GM23338 (cell line): ENCODE data around the gene LAMC3. TPM values are rescaled to one million over a fixed set of nuclear protein-coding genes. Genes with fewer than 3 reads are reported as not detected.

Experiments
- ATAC-seq: fragments of 200-7000 bp; cut with Tn5 transposase; 3 replicates; pipeline ENCODE4 v1.9.1; 2020
- DNase-seq: peaks from one replicate; pipeline ENCODE4 v3.0.0-alpha.2; 2015; ENCODE audit warnings: low spot score
- H2AFZ ChIP-seq: fragments of 200-600 bp; sonication (generic); 2 replicates; pipeline ENCODE4 v1.8.0; 2016; ENCODE audit warnings: antibody characterized with exemption, mild to moderate bottlenecking, moderate library complexity
- H3F3A ChIP-seq: fragments of 200-600 bp; sonication (generic); replicated peaks from 2 replicates; pipeline ENCODE4 v1.8.0; 2017; ENCODE audit warnings: antibody characterized with exemption, mixed run types, low read depth
- H3K27ac ChIP-seq: fragments of 200-600 bp; sonication (generic); 2 replicates; pipeline ENCODE4 v1.6.1; 2016; ENCODE audit warnings: low read depth
- H3K27me3 ChIP-seq: fragments of 200-600 bp; sonication (generic); 2 replicates; pipeline ENCODE4 v1.8.0; 2016; ENCODE audit warnings: mild to moderate bottlenecking, mixed run types, moderate library complexity; ENCODE audit not compliant: insufficient read depth
- H3K36me3 ChIP-seq: fragments of 200-600 bp; sonication (generic); 2 replicates; pipeline ENCODE4 v1.8.0; 2016; ENCODE audit warnings: mild to moderate bottlenecking; ENCODE audit not compliant: insufficient read depth
- H3K4me1 ChIP-seq: fragments of 200-600 bp; sonication (generic); 2 replicates; pipeline ENCODE4 v1.8.0; 2016; ENCODE audit warnings: mild to moderate bottlenecking, moderate library complexity; ENCODE audit not compliant: insufficient read depth
- H3K4me2 ChIP-seq: fragments of 200-600 bp; sonication (generic); 2 replicates; pipeline ENCODE4 v1.7.1; 2017; ENCODE audit warnings: mixed run types
- H3K4me3 ChIP-seq: fragments of 200-600 bp; sonication (generic); 2 replicates; pipeline ENCODE4 v1.6.1; 2016; ENCODE audit warnings: mixed run types
- H3K79me2 ChIP-seq: fragments of 200-600 bp; sonication (generic); replicated peaks from 2 replicates; pipeline ENCODE4 v1.8.0; 2017; ENCODE audit warnings: mild to moderate bottlenecking; ENCODE audit not compliant: insufficient read depth
- H3K9me2 ChIP-seq: fragments of 200-600 bp; sonication (generic); 2 replicates; pipeline ENCODE4 v1.8.0; 2017; ENCODE audit not compliant: insufficient read depth
- H4K20me1 ChIP-seq: fragments of 200-600 bp; sonication (generic); replicated peaks from 2 replicates; pipeline ENCODE4 v1.8.0; 2017; ENCODE audit warnings: mild to moderate bottlenecking; ENCODE audit not compliant: insufficient read depth
- H3K27ac Mint-ChIP-seq: 2 replicates; pipeline ENCODE4 v1.8.0; 2020; ENCODE audit warnings: inconsistent platforms, mild to moderate bottlenecking, moderate library complexity, mixed read lengths
- H3K27me3 Mint-ChIP-seq: 3 replicates; pipeline ENCODE4 v1.8.0; 2022; ENCODE audit warnings: low read depth, mild to moderate bottlenecking, moderate library complexity, mixed read lengths, inconsistent platforms; ENCODE audit not compliant: insufficient read depth, poor library complexity
- H3K36me3 Mint-ChIP-seq: 3 replicates; pipeline ENCODE4 v1.8.0; 2021; ENCODE audit warnings: low read depth, mild to moderate bottlenecking, inconsistent platforms, moderate library complexity, mixed read lengths
- H3K4me1 Mint-ChIP-seq: 3 replicates; pipeline ENCODE4 v1.8.0; 2020; ENCODE audit warnings: mild to moderate bottlenecking, inconsistent platforms, mixed read lengths
- H3K4me3 Mint-ChIP-seq: 3 replicates; pipeline ENCODE4 v1.8.0; 2021; ENCODE audit warnings: moderate library complexity, mild to moderate bottlenecking, inconsistent platforms, mixed read lengths
- H3K9me3 Mint-ChIP-seq: 3 replicates; pipeline ENCODE4 v1.8.0; 2020; ENCODE audit warnings: moderate library complexity, mild to moderate bottlenecking, inconsistent platforms, mixed read lengths
- CTCF ChIP-seq, 2 experiments: fragments of 200-600 bp in 1 of 2; sonication (generic) in 1 of 2; conservative IDR thresholded peaks; 2 replicates each; pipeline versions ENCODE4 v1.5.1 to v1.6.1; 2016 to 2017; ENCODE audit warnings: antibody characterized with exemption in 2 of 2, low read depth in 2 of 2, mild to moderate bottlenecking in 2 of 2, moderate library complexity in 1 of 2
- ETS1 ChIP-seq: IDR thresholded peaks from 2 replicates; pipeline ENCODE4 v1.6.1; 2016; ENCODE audit warnings: antibody characterized with exemption
- EZH2 ChIP-seq: fragments of 200-600 bp; sonication (generic); IDR thresholded peaks from one replicate; pipeline ENCODE4 v1.8.0; 2017; ENCODE audit warnings: antibody characterized with exemption, mild to moderate bottlenecking, low read depth; ENCODE audit not compliant: unreplicated experiment
- EZH2phosphoT487 ChIP-seq: fragments of 200-600 bp; sonication (generic); IDR thresholded peaks from one replicate; pipeline ENCODE4 v1.8.1; 2018; ENCODE audit warnings: antibody characterized with exemption; ENCODE audit not compliant: unreplicated experiment
- JUNB ChIP-seq: IDR thresholded peaks from one replicate; pipeline ENCODE4 v1.6.1; 2016; ENCODE audit warnings: antibody characterized with exemption; ENCODE audit not compliant: unreplicated experiment
- POLR2AphosphoS5 ChIP-seq: IDR thresholded peaks from 2 replicates; pipeline ENCODE4 v1.6.1; 2016; ENCODE audit warnings: antibody characterized with exemption, low read depth
- REST ChIP-seq: IDR thresholded peaks from one replicate; pipeline ENCODE4 v1.6.1; 2018; ENCODE audit warnings: antibody characterized with exemption; ENCODE audit not compliant: unreplicated experiment
- ZNF114 ChIP-seq: fragments of 250-450 bp; sonication (Bioruptor Pico); IDR thresholded peaks from 2 replicates; pipeline ENCODE4 v1.5.0; 2020; ENCODE audit warnings: mild to moderate bottlenecking, moderate library complexity
- ZNF331 ChIP-seq: fragments of 250-450 bp; sonication (Bioruptor Pico); IDR thresholded peaks from 2 replicates; pipeline ENCODE4 v1.5.0; 2020; ENCODE audit warnings: low read depth, mild to moderate bottlenecking, moderate library complexity
- polyA plus RNA-seq: library from polyadenylated mRNA; unstranded; fragments of >200 nt; fragmentation: Nextera tagmentation; extraction: Ambion mirVana; gene quantifications from 2 replicates; pipeline ENCODE4 v1.2.1, GENCODE V29; 2016
- total RNA-seq: library from RNA; depleted of rRNA; stranded (reverse); fragments of >200 nt; shearing (Covaris generic); gene quantifications from 2 replicates; pipeline ENCODE4 v1.2.3, GENCODE V29; 2014

The LAMC3 gene
- total and polyA plus RNA-seq, 2 experiments from 2014 or later: 9.0 to 27.4 TPM

GRCh38 chr9:130997925-130998596, 10.9 kb upstream of the LAMC3 start:
- Mint-ChIP-seq H3K36me3 (no peaks in the 10 kb centered on the region), H3K27me3 (peaks cover 8% of the 10 kb centered on the region), H3K27ac (no peak overlapping the region), H3K4me3 (no peak overlapping the region), H3K9me3 (no peaks in the 10 kb centered on the region), H3K4me1 (peaks cover 11% of the 10 kb centered on the region)
- ATAC-seq: peak; percentile 96
- Histone ChIP-seq H3K27me3 (no peaks in the 10 kb centered on the region), H3F3A (0 out of 2 replicates have a peak, but pooled peaks cover 2% of the 10 kb centered on the region), H3K4me1 (peaks cover 4% of the 10 kb centered on the region; the same call in 1 of the 2 replicates), H3K27ac (no peak overlapping the region), H3K36me3 (no peaks in the 10 kb centered on the region), H2AFZ (0 out of 2 replicates have a peak overlapping the region, but pooled peaks have one; percentile 74), H3K4me2 (0 out of 2 replicates have a peak overlapping the region, but pooled peaks have one; percentile 55), H3K4me3 (no peak overlapping the region), H3K79me2 (no peaks in the 10 kb centered on the region), H3K9me2 (no peaks in the 10 kb centered on the region), H4K20me1 (no peaks in the 10 kb centered on the region)
- DNase-seq: peak; percentile 95
- TF ChIP-seq POLR2AphosphoS5 (no peak), ETS1 (no peak), REST (no peak), CTCF (conservative IDR thresholded peaks at IDR 0.05; ENCODE audit: low read depth in 2 of 2) (peak; percentile 82 to 100), EZH2phosphoT487 (no peak), ZNF114 (CRISPR knock-in tag) (no peak), ZNF331 (CRISPR knock-in tag) (no peak), JUNB (no peak), EZH2 (no peak)
